NCI-H1105 treated with DMSO at 0.1 percent for 48 hours (cell line): Measurements from ENCODE around the gene GRAMD1A.
"Not testable (repeated sequence)": the region's sequence is repeated elsewhere in the genome, so short reads cannot be mapped to it uniquely, and the experiment has no call there.

ENCODE experiments used
- DNase-seq: peaks from one replicate; lab custom pipeline; 2025; lab: John Stamatoyannopoulos, UW

The GRAMD1A gene

GRCh38 chr19:34979819-34980640 is 20.1 kb upstream of the GRAMD1A start:
- no peak for DNase-seq

- DNase-seq = no peak
These were observed 17.8 kb upstream of the GRAMD1A start for GRCh38 chr19:34982275-34982674.

- DNase-seq = no peak
These were observed 16.3 kb upstream of the GRAMD1A start for GRCh38 chr19:34983786-34984185.

GRCh38 chr19:34984287-34984686 is 15.8 kb upstream of the GRAMD1A start:
- no peak for DNase-seq

- no peak for DNase-seq
These were observed 14.7 kb upstream of the GRAMD1A start for GRCh38 chr19:34985249-34986022.

GRCh38 chr19:34988119-34988518 is 12.0 kb upstream of the GRAMD1A start:
- no peak for DNase-seq

GRCh38 chr19:34989298-34989697 is 10.8 kb upstream of the GRAMD1A start:
- no peak for DNase-seq

GRCh38 chr19:34990578-34991192 is 9.4 kb upstream of the GRAMD1A start:
- DNase-seq = no peak

- DNase-seq = no peak
These were observed 8.4 kb upstream of the GRAMD1A start for GRCh38 chr19:34991542-34992333.

GRCh38 chr19:34992582-34992981 is 7.5 kb upstream of the GRAMD1A start:
- DNase-seq = not testable (repeated sequence)

- DNase-seq = no peak
These were observed 5.9 kb upstream of the GRAMD1A start for GRCh38 chr19:34994286-34994642.

GRCh38 chr19:34994643-34995541 is 5.2 kb upstream of the GRAMD1A start:
- no peak for DNase-seq

GRCh38 chr19:34995551-34995950 is 4.6 kb upstream of the GRAMD1A start:
- no peak for DNase-seq

- DNase-seq = no peak
These were observed 3.0 kb upstream of the GRAMD1A start for GRCh38 chr19:34997071-34997617.

GRCh38 chr19:34998224-34998623 is 1.9 kb upstream of the GRAMD1A start:
- DNase-seq = not testable (repeated sequence)

GRCh38 chr19:34998777-34999497 is 1.2 kb upstream of the GRAMD1A start:
- no peak for DNase-seq

GRCh38 chr19:35000338-35000646 is 169 bp downstream of the GRAMD1A start:
- DNase-seq = no peak

GRCh38 chr19:35000647-35001501 is 751 bp downstream of the GRAMD1A start:
- no peak for DNase-seq

GRCh38 chr19:35002037-35002535 is 2.0 kb downstream of the GRAMD1A start:
- DNase-seq = no peak
